Frontal cortex (tissue), 4 donors: ENCODE results near the gene FAM9C. TPM values are rescaled to one million over a fixed set of nuclear protein-coding genes. Genes with fewer than 3 reads are reported as not detected.
"Not testable (repeated sequence)": the region's sequence is repeated elsewhere in the genome, so short reads cannot be mapped to it uniquely, and the experiment has no call there.

Experiments
- DNase-seq, 2 donors: peaks; one replicate each; pipeline ENCODE4 v3.0.0; 2012; ENCODE audit warnings: low spot score in 2 of 2
- FAIRE-seq: peaks from 2 replicates; lab custom pipeline; 2012; peaks lifted over from hg19 to GRCh38; lab: Jason Lieb, UNC
- total RNA-seq: library from RNA; depleted of rRNA; stranded (reverse); fragments of >200 nt; gene quantifications from one replicate; pipeline ENCODE4 v1.2.3, GENCODE V29; 2014
- donor health status: control.
- donor health status: control.
- donor health status: control.

FAM9C gene
- total RNA-seq, 1 donor from 2014 or later, result 0.41 TPM

- FAIRE-seq, result no peak
- DNase-seq, result no peak
Observed at GRCh38 chrX:13046141-13046855, 1.9 kb upstream of the FAM9C start.

- no peak for DNase-seq
- FAIRE-seq, result no peak
Observed at GRCh38 chrX:13043938-13044337, 482 bp downstream of the FAM9C start.

DNA sequence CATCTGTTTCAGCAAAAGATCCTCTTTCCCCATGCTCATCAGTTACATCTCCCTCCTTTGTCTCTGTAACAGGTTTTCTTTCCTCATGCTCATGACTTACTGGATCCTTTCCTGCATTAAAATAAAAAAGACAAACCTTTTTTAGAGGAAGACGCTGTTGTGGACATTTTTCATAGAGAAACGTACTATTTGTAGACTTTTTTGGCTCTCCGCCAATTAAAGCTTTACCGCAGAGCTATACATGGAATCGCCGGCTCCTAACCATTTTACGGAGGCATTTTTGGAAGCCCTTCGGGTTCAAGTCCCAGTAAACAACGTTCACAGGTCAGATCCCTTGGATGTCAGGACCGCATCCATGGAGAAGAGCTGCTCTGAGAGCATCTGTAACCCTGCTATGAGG lies 1.3 kb downstream of the FAM9C start:
- FAIRE-seq (no peak), DNase-seq (no peak)

DNA sequence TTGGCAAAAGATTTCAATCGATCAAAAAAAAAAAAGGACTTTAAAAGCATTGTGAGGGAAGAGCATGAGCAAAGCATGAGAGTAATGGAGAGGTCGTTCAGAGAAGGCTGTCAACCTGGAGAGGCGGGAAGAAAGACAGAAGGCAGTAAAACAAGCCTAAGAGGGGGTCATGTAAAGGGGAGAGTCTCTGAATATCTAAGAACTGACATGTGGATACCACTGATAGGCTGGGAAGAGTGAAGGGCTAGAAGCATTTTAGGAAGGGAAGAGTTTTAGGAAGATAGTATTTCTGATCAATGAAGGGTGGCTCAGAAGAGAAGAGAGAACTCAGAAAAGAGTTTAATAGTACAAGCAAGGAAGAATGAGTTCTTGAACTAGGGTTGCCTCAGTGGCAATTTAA lies 7.5 kb downstream of the FAM9C start:
- DNase-seq (no peak), FAIRE-seq (no peak)

- no peak for DNase-seq
- no peak for FAIRE-seq
Observed at GRCh38 chrX:13033193-13033592, 11.2 kb downstream of the FAM9C start.

- DNase-seq (no peak), FAIRE-seq (no peak)
Observed at GRCh38 chrX:13029887-13030771, 14.3 kb downstream of the FAM9C start.

- DNase-seq (no peak), FAIRE-seq (no peak)
Observed at GRCh38 chrX:13029637-13029886, 14.9 kb downstream of the FAM9C start.

GRCh38 chrX:13028871-13029636 lies 15.4 kb downstream of the FAM9C start:
- DNase-seq (no peak), FAIRE-seq (no peak)

- FAIRE-seq, result no peak
- DNase-seq, result no peak
Observed at GRCh38 chrX:13026877-13027652, 17.4 kb downstream of the FAM9C start.

GRCh38 chrX:13024986-13025385 lies 19.4 kb downstream of the FAM9C start:
- FAIRE-seq (no peak), DNase-seq (no peak)

DNA sequence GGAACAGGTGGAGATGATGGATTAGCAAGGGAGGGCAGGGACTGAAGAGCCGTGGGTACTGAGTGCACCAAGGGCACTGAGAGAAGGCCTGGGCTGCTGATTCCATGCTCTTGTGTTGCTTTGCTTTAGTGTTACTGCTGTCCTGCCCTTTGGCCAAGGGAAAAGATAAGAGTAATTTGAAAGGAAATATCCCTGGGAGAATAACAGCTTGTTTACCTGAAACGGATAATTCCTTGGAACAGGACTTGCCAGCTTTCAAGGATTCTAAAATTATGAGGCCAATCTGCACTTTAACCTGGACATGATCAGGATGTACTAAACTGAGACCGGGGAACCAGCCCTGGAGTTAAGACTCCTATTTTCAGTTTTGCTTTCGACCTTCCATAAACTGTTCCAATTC lies 20.4 kb downstream of the FAM9C start:
- FAIRE-seq, result no peak
- no peak for DNase-seq

GRCh38 chrX:13023567-13023966 lies 20.9 kb downstream of the FAM9C start:
- DNase-seq, result no peak
- FAIRE-seq, result no peak

- DNase-seq (no peak), FAIRE-seq (no peak)
Observed at GRCh38 chrX:13022926-13023325, 21.5 kb downstream of the FAM9C start.

GRCh38 chrX:13016731-13017130 lies 27.7 kb downstream of the FAM9C start:
- not testable (repeated sequence) for DNase-seq, FAIRE-seq

DNA sequence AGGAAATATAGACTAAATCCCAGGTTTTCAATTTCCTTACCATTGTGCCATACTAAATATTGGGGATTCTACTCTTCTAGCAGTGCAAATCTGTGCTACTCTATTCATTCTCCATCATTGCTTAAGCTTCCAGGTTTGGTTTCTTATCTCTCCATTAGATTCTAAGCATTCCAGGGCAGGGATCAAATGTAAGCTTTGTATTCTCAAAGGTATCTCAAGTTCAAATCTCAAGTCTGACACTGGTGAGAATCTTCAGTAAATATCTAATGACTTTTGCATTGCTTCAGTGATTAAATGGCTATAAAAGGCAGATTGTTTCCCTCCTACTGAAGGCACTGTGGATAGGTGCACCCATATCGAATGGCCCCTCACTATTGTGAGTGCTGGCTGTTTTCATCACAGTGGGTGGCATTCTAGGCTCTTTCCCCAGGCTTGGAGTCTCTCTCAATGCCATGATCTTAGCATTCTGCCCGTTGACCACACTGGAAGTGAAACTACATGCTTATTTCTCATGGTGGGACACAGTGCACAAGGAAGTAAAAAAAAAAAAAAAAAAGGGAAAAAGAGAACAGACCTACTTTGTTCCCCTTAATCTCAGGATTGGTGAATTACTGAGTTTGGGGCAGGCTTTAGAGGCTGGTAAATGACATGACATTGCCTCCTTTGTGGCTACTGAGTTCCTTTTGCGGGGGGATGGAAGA lies 28.7 kb downstream of the FAM9C start:
- DNase-seq (no peak), FAIRE-seq (no peak)

DNA sequence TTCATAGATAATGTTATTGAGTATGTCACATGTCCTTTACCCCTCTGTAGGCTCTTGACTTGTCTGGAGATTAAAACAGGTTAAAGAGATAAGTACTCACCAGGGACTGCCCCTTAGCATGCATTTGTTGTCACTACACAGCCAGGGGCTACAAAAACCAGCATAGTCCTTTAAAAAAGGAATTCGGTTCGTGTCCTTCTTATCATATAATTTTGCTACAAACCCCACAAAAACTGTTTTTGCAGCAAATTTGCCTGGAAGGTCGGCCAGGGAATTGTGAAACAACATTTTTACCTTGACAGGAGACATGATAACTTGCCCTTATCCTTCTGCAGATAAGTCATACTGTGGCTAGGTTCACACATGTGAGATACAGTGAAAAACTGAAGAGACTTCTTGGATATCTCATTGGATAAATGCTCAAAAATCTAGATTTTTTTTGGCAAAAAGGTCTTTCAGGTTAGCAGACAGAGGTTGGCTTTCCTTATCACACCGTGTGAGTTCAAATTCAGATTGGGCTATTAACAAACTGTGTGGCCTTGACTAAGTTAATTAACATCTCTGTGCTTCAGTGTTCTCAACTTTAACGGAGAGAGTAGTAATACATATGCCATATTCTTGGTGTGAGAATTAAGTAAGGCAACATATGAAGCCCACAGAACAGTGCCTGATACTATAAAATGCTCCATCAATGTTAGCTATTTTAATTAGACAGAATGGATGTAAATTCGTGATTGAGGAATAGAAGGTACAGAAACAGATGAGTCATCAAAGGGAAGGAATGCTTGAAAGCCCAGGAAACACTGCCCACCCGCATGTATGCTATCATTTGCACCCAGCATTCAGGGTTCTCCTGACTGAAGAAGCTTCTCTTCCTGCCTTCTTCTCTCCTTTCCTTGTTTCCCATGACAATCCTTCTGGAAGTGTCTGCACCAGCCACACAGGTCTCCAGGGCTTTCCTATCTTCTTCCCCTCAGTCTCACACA lies 30.0 kb downstream of the FAM9C start:
- no peak for FAIRE-seq

DNA sequence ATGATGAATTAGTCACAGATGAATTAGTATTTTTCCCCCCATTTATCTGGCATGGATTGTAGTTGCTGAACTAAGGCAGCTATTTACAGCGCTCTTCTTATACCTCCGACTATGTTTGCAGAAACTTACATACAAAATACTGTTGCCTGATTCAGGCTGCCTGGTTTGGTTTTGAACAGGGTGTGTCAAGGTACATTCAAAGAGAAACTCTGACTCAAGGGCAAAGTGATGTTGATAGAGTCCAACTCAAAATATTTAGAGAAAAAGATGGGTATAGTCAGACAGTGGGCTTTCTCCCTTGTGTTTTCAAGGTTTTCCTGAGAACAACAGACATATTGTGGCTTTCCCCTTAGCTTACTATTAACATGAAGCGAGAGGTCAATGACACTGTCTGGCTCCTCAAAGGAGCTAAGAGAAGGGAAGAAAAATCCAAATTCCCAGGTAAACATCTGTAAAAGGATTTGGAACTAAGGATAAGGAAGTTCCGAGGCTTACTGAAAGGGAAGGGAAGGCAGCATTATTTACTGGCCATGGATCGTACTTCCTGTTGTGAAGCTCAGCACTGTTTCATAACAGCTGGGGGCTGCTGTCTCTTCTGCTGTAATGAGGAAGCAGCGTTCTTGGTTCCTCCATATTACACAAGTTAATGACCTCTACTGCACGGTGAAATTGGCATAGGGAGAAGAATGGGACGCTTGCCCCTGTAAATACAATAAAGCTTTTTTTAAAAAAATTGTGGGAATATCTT lies 30.9 kb downstream of the FAM9C start:
- FAIRE-seq, result no peak

More for the DNA sequence above, 30.0 kb downstream of the FAM9C start:
- DNase-seq, result no peak

GRCh38 chrX:13010546-13010945 lies 33.9 kb downstream of the FAM9C start:
- DNase-seq, result no peak
- no peak for FAIRE-seq

More for the DNA sequence above, 30.9 kb downstream of the FAM9C start:
- DNase-seq, result no peak
